B cell (primary cell): ENCODE data around the gene KRTAP10-1. TPM values are rescaled to one million over a fixed set of nuclear protein-coding genes. Genes with fewer than 3 reads are reported as not detected.

Experiments
- ATAC-seq: fragments of 200-7000 bp; cut with Tn5 transposase; one replicate; pipeline ENCODE4 v1.10.0; 2021; ENCODE audit warnings: low read depth, mild to moderate bottlenecking, moderate number of reproducible peaks, moderate library complexity
- CTCF ChIA-PET: fragments of 350-600 bp; sonication (Branson Sonifier 250); formaldehyde crosslinking; loops from one replicate; lab custom pipeline; 2021; ENCODE audit warnings: antibody characterized with exemption, inconsistent platforms; lab: Charles Lee
- POLR2A ChIA-PET: fragments of 350-600 bp; sonication (Branson Sonifier 250); formaldehyde crosslinking; loops from one replicate; lab custom pipeline; 2021; ENCODE audit warnings: antibody characterized with exemption; lab: Charles Lee
- DNase-seq: peaks from one replicate; pipeline ENCODE4 v3.0.0; 2013
- H2AFZ ChIP-seq: 2 replicates; pipeline ENCODE4 v1.6.1; 2012; ENCODE audit warnings: mild to moderate bottlenecking, low read depth, low read length; ENCODE audit not compliant: insufficient read depth, poor library complexity, severe bottlenecking
- H3K27ac ChIP-seq, 2 donors: 1 replicate in 1 of 2; 2 replicates in 1 of 2; pipeline ENCODE4 v1.5.1; 2012 to 2013; ENCODE audit warnings: low read length in 2 of 2, mild to moderate bottlenecking in 2 of 2, moderate library complexity in 1 of 2
- H3K27me3 ChIP-seq, 4 experiments: fragments of 200-600 bp in 1 of 4; sonication (generic) in 1 of 4; replicated peaks in 1 of 4; 1 replicate in 2 of 4; 2 replicates in 2 of 4; pipeline versions ENCODE4 v1.6.1 to v1.7.0; 2013 to 2016; ENCODE audit warnings: low read length in 3 of 4, mild to moderate bottlenecking in 2 of 4, mixed read lengths in 1 of 4, moderate library complexity in 1 of 4; ENCODE audit not compliant: insufficient read depth in 4 of 4, control insufficient read depth in 3 of 4; ENCODE audit errors: control extremely low read depth in 1 of 4
- H3K36me3 ChIP-seq, 2 experiments: replicated peaks in 1 of 2; 1 replicate in 1 of 2; 2 replicates in 1 of 2; pipeline versions ENCODE4 v1.6.1 to v1.7.1; 2013; ENCODE audit warnings: low read length in 1 of 2; ENCODE audit not compliant: insufficient read depth in 2 of 2, control insufficient read depth in 1 of 2; ENCODE audit errors: control extremely low read depth in 1 of 2, extremely low read depth in 1 of 2
- H3K4me1 ChIP-seq, 2 donors: fragments of 200-600 bp in 1 of 2; sonication (generic) in 1 of 2; 1 replicate in 1 of 2; 2 replicates in 1 of 2; pipeline versions ENCODE4 v1.5.1 to v1.6.1; 2013 to 2017; ENCODE audit warnings: low read length in 2 of 2; ENCODE audit not compliant: control insufficient read depth in 2 of 2, insufficient read depth in 2 of 2
- H3K4me2 ChIP-seq: replicated peaks from 2 replicates; pipeline ENCODE3; 2012; ENCODE audit warnings: mild to moderate bottlenecking, low read depth, low read length; ENCODE audit not compliant: poor library complexity, severe bottlenecking
- H3K4me3 ChIP-seq, 5 experiments: fragments of 200-600 bp in 1 of 5; sonication (generic) in 1 of 5; 1 replicate in 3 of 5; 2 replicates in 2 of 5; pipeline versions ENCODE4 v1.5.1 to v1.7.0; 2011 to 2016; ENCODE audit warnings: low read length in 4 of 5, mild to moderate bottlenecking in 4 of 5, low read depth in 2 of 5, control low read depth in 1 of 5, moderate library complexity in 1 of 5; ENCODE audit not compliant: insufficient read depth in 1 of 5; ENCODE audit errors: control extremely low read depth in 1 of 5, extremely low read depth in 1 of 5
- H3K79me2 ChIP-seq: fragments of 200-600 bp; sonication (generic); one replicate; pipeline ENCODE4 v1.6.0; 2016; ENCODE audit warnings: low read length; ENCODE audit not compliant: control insufficient read depth, insufficient read depth
- H3K9ac ChIP-seq: fragments of 200-600 bp; sonication (generic); 2 replicates; pipeline ENCODE4 v1.6.1; 2017; ENCODE audit warnings: mild to moderate bottlenecking, low read length, moderate library complexity
- H3K9me3 ChIP-seq, 3 donors: one replicate each; pipeline versions ENCODE4 v1.6.1 to v1.7.1; 2013; ENCODE audit warnings: low read length in 2 of 3; ENCODE audit not compliant: control insufficient read depth in 2 of 3, insufficient read depth in 1 of 3; ENCODE audit errors: control extremely low read depth in 1 of 3
- H4K20me1 ChIP-seq: 2 replicates; pipeline ENCODE4 v1.6.0; 2012; ENCODE audit warnings: mild to moderate bottlenecking, low read length; ENCODE audit not compliant: insufficient read depth, control insufficient read depth, poor library complexity, severe bottlenecking
- H3K27ac Mint-ChIP-seq: one replicate; pipeline ENCODE4 v1.8.0; 2021; ENCODE audit warnings: mixed read lengths
- H3K27me3 Mint-ChIP-seq: one replicate; pipeline ENCODE4 v1.8.0; 2021; ENCODE audit warnings: mixed read lengths
- H3K4me1 Mint-ChIP-seq: one replicate; pipeline ENCODE4 v1.8.0; 2021; ENCODE audit warnings: mixed read lengths
- H3K4me3 Mint-ChIP-seq: one replicate; pipeline ENCODE4 v1.8.0; 2021; ENCODE audit warnings: mixed read lengths
- H3K9me3 Mint-ChIP-seq: one replicate; pipeline ENCODE4 v1.8.0; 2022; ENCODE audit warnings: mixed read lengths; ENCODE audit not compliant: insufficient read depth
- CTCF ChIP-seq: fragments of 200-600 bp; IDR thresholded peaks from one replicate; pipeline ENCODE4 v1.8.0; 2022; ENCODE audit warnings: antibody characterized with exemption, mild to moderate bottlenecking
- EZH2 ChIP-seq: IDR thresholded peaks from 2 replicates; pipeline ENCODE4 v1.6.1; 2012; ENCODE audit warnings: borderline replicate concordance, low read depth, mild to moderate bottlenecking, moderate library complexity, low read length; ENCODE audit not compliant: insufficient read depth, poor library complexity, severe bottlenecking
- WGBS: methylation state at CpG from one replicate; pipeline ENCODE4 v1.1.5; 2013; ENCODE audit warnings: missing lambda C conversion rate; ENCODE audit not compliant: insufficient coverage; 5-methylcytosine and 5-hydroxymethylcytosine counted together
- intact Hi-C: fragments of 100-400 bp; cut with micrococcal nuclease; formaldehyde crosslinking; loops from one replicate; pipeline ENCODE4 v1.10.0; 2022
- polyA plus RNA-seq: library from polyadenylated mRNA; depleted of rRNA; stranded (reverse); fragments of >200 nt; gene quantifications from 2 replicates; pipeline ENCODE4 v1.2.3, GENCODE V29; 2012
- total RNA-seq, 2 donors: library from RNA; stranded (reverse); fragments of 120-200 nt in 1 of 2; gene quantifications; 1 replicate in 1 of 2; 2 replicates in 1 of 2; pipeline versions ENCODE4 v1.2.3 to v1.2.4, GENCODE V29; 2013 to 2022

Gene KRTAP10-1
- total and polyA plus RNA-seq, 2 donors (not counting 1 experiment from before 2014, with no cell fraction given) = not detected

- Histone ChIP-seq H2AFZ (no peak overlapping the region), H3K9ac (no peak overlapping the region), H3K4me1 (peaks cover 5 to 7% of the 10 kb centered on the region in 2 donors), H3K9me3 (peaks cover 1 to 35% (median 12%) of the 10 kb centered on the region in 3 donors), H3K79me2 (no peaks in the 10 kb centered on the region), H4K20me1 (no peaks in the 10 kb centered on the region), H3K27ac (no peak overlapping the region), H3K36me3 (no peaks in the 10 kb centered on the region), H3K4me3 (no peak overlapping the region), H3K27me3 (peaks cover 0 to 8% (median 2%) of the 10 kb centered on the region in 4 experiments), H3K4me2 (no peak overlapping the region)
- CTCF ChIA-PET = no interaction called here
- Mint-ChIP-seq H3K27me3 (peaks cover 29% of the 10 kb centered on the region), H3K4me1 (peaks cover 8% of the 10 kb centered on the region), H3K27ac (no peak overlapping the region), H3K9me3 (peaks cover 6% of the 10 kb centered on the region), H3K4me3 (no peak overlapping the region)
- POLR2A ChIA-PET = no interaction called here
- ATAC-seq = no peak
- 91% methylated on average over 2 of the region's 3 CpGs for WGBS
- no peak for DNase-seq
- intact Hi-C loops = no loop called here
- TF ChIP-seq CTCF = no peak
- TF ChIP-seq EZH2 = no peak
Observed at GRCh38 chr21:44544566-44544965, 4.6 kb upstream of the KRTAP10-1 start.

- Histone ChIP-seq H3K4me1 (peaks cover 3 to 5% of the 10 kb centered on the region in 2 donors), H3K27ac (no peak overlapping the region), H3K79me2 (no peaks in the 10 kb centered on the region), H3K9me3 (peaks cover 1 to 26% (median 12%) of the 10 kb centered on the region in 3 donors), H2AFZ (no peak overlapping the region), H3K27me3 (peaks cover 0 to 2% (median 0%) of the 10 kb centered on the region in 4 experiments), H3K4me2 (no peak overlapping the region), H3K36me3 (no peaks in the 10 kb centered on the region), H3K9ac (no peak overlapping the region), H4K20me1 (no peaks in the 10 kb centered on the region), H3K4me3 (no peak overlapping the region)
- H3K9me3 Mint-ChIP-seq = peaks cover 6% of the 10 kb centered on the region
- ChIA-PET CTCF (no interaction called here), POLR2A (no interaction called here)
- TF ChIP-seq CTCF = no peak
- no peak for TF ChIP-seq EZH2
- peaks cover 2% of the 10 kb centered on the region for H3K4me1 Mint-ChIP-seq
- intact Hi-C loops = no loop called here
- H3K4me3 Mint-ChIP-seq = no peak overlapping the region
- H3K27ac Mint-ChIP-seq = no peak overlapping the region
- 80% methylated on average over 1 of the region's 1 CpG for WGBS
- DNase-seq = no peak
- no peak for ATAC-seq
- peaks cover 20% of the 10 kb centered on the region for H3K27me3 Mint-ChIP-seq
Observed at GRCh38 chr21:44542716-44543115, 2.7 kb upstream of the KRTAP10-1 start.
